HUES48 (cell line): ENCODE results near the gene TM9SF3.

Experiments used
- H3K27ac ChIP-seq: one replicate; pipeline ENCODE4 v1.7.0; 2013; ENCODE audit warnings: low read depth, low read length, inconsistent platforms
- H3K27me3 ChIP-seq: 2 replicates; pipeline ENCODE4 v1.6.1; 2013; ENCODE audit warnings: mild to moderate bottlenecking, low read length; ENCODE audit not compliant: control insufficient read depth, insufficient read depth
- H3K36me3 ChIP-seq: 2 replicates; pipeline ENCODE4 v1.6.1; 2013; ENCODE audit warnings: low read length; ENCODE audit not compliant: control insufficient read depth, insufficient read depth
- H3K4me1 ChIP-seq: 2 replicates; pipeline ENCODE4 v1.6.1; 2013; ENCODE audit warnings: mild to moderate bottlenecking, low read length; ENCODE audit not compliant: control insufficient read depth, insufficient read depth
- H3K4me3 ChIP-seq: 2 replicates; pipeline ENCODE4 v1.5.1; 2013; ENCODE audit warnings: mild to moderate bottlenecking, low read depth, low read length
- H3K9ac ChIP-seq: 2 replicates; pipeline ENCODE4 v1.6.1; 2013; ENCODE audit warnings: mild to moderate bottlenecking, low read depth, low read length, moderate library complexity
- H3K9me3 ChIP-seq: 2 replicates; pipeline ENCODE4 v1.6.1; 2013; ENCODE audit warnings: low read length; ENCODE audit not compliant: control insufficient read depth, insufficient read depth

The TM9SF3 gene

DNA sequence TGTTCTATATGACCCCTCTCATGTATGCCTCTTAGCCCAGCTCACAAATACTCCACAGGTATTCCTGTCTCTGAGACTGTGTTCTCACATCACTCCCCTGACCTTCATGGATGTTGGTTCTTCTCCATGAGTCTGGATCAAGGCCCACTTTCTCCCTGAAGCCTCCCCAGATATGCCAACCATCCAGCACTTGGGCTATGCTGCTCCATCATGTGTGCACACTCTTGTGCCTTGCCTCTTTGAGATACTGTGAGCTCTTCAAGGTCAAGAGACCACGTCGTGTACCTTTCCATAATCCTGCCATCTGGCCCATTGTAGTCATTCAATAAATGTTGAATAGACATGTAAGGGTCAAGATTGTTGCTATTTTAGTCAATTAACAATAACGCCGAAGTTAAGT lies 30.1 kb upstream of the TM9SF3 start:
- Histone ChIP-seq H3K9me3 (no peaks in the 10 kb centered on the region), H3K4me3 (no peak overlapping the region), H3K36me3 (no peaks in the 10 kb centered on the region), H3K4me1 (peaks cover 6% of the 10 kb centered on the region; the same call in 1 of the 2 replicates), H3K9ac (no peak overlapping the region), H3K27me3 (no peaks in the 10 kb centered on the region), H3K27ac (no peak overlapping the region)

DNA sequence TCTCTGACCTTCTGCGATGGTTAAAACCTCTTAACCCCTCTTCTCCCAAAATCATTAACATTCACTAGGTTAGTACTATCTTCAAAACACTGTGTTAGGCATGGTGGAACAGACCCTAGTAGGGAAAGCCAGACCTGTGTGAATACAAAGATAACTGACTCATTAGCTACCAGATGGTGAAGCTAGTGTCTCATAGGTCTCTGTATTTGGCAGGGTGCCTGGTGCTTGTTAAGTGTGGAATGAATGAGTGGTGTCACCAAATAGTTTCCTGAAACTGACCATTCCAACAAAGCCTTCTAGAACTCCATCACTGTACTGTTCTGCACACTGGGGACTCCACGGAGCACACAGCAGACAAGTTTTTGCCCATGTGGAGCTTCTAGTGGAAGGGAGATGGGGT lies 27.7 kb upstream of the TM9SF3 start:
- peaks cover 6% of the 10 kb centered on the region; the same call in 1 of the 2 replicates for H3K4me1 ChIP-seq
- no peak overlapping the region for H3K27ac ChIP-seq
- no peaks in the 10 kb centered on the region for H3K27me3 ChIP-seq
- H3K36me3 ChIP-seq = no peaks in the 10 kb centered on the region
- H3K4me3 ChIP-seq = no peak overlapping the region
- no peaks in the 10 kb centered on the region for H3K9me3 ChIP-seq
- no peak overlapping the region for H3K9ac ChIP-seq

DNA sequence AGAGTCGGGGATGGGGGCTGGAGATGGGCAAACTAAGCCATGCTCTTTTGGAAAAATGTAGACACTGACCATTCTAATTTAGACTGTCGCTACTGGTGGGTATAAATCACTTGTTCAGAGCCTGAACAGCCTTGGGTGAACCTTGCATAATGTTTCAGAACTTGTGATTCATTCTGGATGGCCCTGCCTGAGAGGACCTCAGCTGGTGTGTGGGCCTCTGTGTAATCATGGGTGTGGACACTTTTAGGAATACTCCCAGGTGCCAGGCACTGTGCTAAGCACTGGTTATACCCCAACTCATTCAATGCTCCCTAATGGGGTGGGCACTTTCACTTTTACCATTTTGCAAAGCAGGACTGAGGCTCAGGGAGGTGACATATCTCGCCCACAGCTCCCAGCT lies 26.8 kb upstream of the TM9SF3 start:
- H3K9me3 ChIP-seq = no peaks in the 10 kb centered on the region
- H3K4me3 ChIP-seq = no peak overlapping the region
- H3K27me3 ChIP-seq = no peaks in the 10 kb centered on the region
- H3K9ac ChIP-seq = no peak overlapping the region
- no peaks in the 10 kb centered on the region for H3K36me3 ChIP-seq
- H3K4me1 ChIP-seq = peaks cover 6% of the 10 kb centered on the region; the same call in 1 of the 2 replicates
- no peak overlapping the region for H3K27ac ChIP-seq

GRCh38 chr10:96612055-96612830 lies 25.4 kb upstream of the TM9SF3 start:
- peaks cover 6% of the 10 kb centered on the region; the same call in 1 of the 2 replicates for H3K4me1 ChIP-seq
- no peaks in the 10 kb centered on the region for H3K9me3 ChIP-seq
- H3K27me3 ChIP-seq = no peaks in the 10 kb centered on the region
- H3K27ac ChIP-seq = no peak overlapping the region
- H3K4me3 ChIP-seq = no peak overlapping the region
- no peak overlapping the region for H3K9ac ChIP-seq
- no peaks in the 10 kb centered on the region for H3K36me3 ChIP-seq

DNA sequence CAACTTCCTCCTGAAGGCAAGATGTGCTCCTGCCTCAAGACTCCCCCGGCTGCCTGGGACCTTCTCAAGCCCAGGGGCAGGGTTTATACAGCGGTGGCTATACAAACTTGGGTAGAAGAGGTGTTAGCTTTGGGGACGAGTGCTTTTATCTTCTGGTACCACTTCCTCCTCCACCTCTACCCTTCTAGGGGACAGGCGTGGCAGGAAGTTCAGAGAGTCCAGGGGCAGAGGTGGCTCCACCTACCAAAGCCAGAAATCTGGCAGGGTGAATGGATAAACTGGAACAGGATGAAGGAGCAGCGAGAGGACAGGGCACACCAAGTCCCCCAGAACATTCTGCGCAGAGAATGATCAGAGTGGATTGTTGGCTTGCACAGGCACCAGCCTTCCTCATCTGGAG lies 24.0 kb upstream of the TM9SF3 start:
- Histone ChIP-seq H3K9me3 (no peaks in the 10 kb centered on the region), H3K36me3 (no peaks in the 10 kb centered on the region), H3K27me3 (no peaks in the 10 kb centered on the region), H3K27ac (no peak overlapping the region), H3K4me1 (no peaks in the 10 kb centered on the region), H3K9ac (no peak overlapping the region), H3K4me3 (no peak overlapping the region)

- no peaks in the 10 kb centered on the region for H3K4me1 ChIP-seq
- no peak overlapping the region for H3K4me3 ChIP-seq
- no peaks in the 10 kb centered on the region for H3K27me3 ChIP-seq
- H3K9me3 ChIP-seq = no peaks in the 10 kb centered on the region
- H3K36me3 ChIP-seq = no peaks in the 10 kb centered on the region
- no peak overlapping the region for H3K9ac ChIP-seq
- H3K27ac ChIP-seq = no peak overlapping the region
These were observed 22.7 kb upstream of the TM9SF3 start for GRCh38 chr10:96609510-96609909.

GRCh38 chr10:96608805-96609204 lies 22.0 kb upstream of the TM9SF3 start:
- Histone ChIP-seq H3K4me3 (no peak overlapping the region), H3K27me3 (no peaks in the 10 kb centered on the region), H3K4me1 (no peaks in the 10 kb centered on the region), H3K36me3 (no peaks in the 10 kb centered on the region), H3K27ac (no peak overlapping the region), H3K9ac (no peak overlapping the region), H3K9me3 (no peaks in the 10 kb centered on the region)

GRCh38 chr10:96608262-96608661 lies 21.4 kb upstream of the TM9SF3 start:
- H3K36me3 ChIP-seq = no peaks in the 10 kb centered on the region
- no peaks in the 10 kb centered on the region for H3K27me3 ChIP-seq
- H3K27ac ChIP-seq = no peak overlapping the region
- H3K9me3 ChIP-seq = no peaks in the 10 kb centered on the region
- no peak overlapping the region for H3K9ac ChIP-seq
- H3K4me1 ChIP-seq = no peaks in the 10 kb centered on the region
- H3K4me3 ChIP-seq = no peak overlapping the region

GRCh38 chr10:96606946-96607345 lies 20.1 kb upstream of the TM9SF3 start:
- H3K9me3 ChIP-seq = no peaks in the 10 kb centered on the region
- H3K4me1 ChIP-seq = no peaks in the 10 kb centered on the region
- no peak overlapping the region for H3K9ac ChIP-seq
- H3K27ac ChIP-seq = no peak overlapping the region
- no peaks in the 10 kb centered on the region for H3K36me3 ChIP-seq
- H3K27me3 ChIP-seq = no peaks in the 10 kb centered on the region
- H3K4me3 ChIP-seq = no peak overlapping the region

GRCh38 chr10:96606216-96606615 lies 19.4 kb upstream of the TM9SF3 start:
- Histone ChIP-seq H3K4me1 (no peaks in the 10 kb centered on the region), H3K9me3 (no peaks in the 10 kb centered on the region), H3K27ac (no peak overlapping the region), H3K36me3 (no peaks in the 10 kb centered on the region), H3K9ac (no peak overlapping the region), H3K4me3 (no peak overlapping the region), H3K27me3 (no peaks in the 10 kb centered on the region)

DNA sequence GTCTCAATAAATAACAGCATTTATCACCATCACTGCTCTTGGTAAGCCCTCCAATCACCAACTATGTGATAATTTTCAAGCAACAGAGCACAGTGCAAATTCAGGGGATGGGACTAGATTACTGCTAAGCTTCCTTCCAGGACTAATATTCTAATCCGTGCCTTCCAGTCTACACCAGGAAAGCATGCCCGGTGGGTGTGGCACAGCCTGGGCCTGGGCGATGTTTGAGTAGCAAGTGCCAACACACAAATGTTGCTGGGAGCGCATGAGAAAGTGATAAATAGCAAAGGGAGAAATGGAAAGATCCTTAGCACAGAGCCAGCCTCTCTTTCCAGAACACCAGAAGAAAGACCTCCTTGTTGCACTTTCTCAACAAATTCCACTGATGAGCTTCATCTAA lies 13.5 kb upstream of the TM9SF3 start:
- no peak overlapping the region for H3K27ac ChIP-seq
- no peaks in the 10 kb centered on the region for H3K36me3 ChIP-seq

More for the DNA sequence above, 13.5 kb upstream of the TM9SF3 start:
- Histone ChIP-seq H3K9me3 (no peaks in the 10 kb centered on the region), H3K27me3 (no peaks in the 10 kb centered on the region), H3K9ac (no peak overlapping the region), H3K4me1 (no peaks in the 10 kb centered on the region), H3K4me3 (no peak overlapping the region)
